SK-N-SH (cell line): ENCODE data around the gene SERPINE2.

Source experiments
- POLR2AphosphoS5 ChIP-seq: IDR thresholded peaks from 2 replicates; pipeline ENCODE4 v1.6.1; 2012; ENCODE audit warnings: low read depth, low read length
- TCF12 ChIP-seq: IDR thresholded peaks from 2 replicates; pipeline ENCODE4 v1.4.0; 2012

DNA sequence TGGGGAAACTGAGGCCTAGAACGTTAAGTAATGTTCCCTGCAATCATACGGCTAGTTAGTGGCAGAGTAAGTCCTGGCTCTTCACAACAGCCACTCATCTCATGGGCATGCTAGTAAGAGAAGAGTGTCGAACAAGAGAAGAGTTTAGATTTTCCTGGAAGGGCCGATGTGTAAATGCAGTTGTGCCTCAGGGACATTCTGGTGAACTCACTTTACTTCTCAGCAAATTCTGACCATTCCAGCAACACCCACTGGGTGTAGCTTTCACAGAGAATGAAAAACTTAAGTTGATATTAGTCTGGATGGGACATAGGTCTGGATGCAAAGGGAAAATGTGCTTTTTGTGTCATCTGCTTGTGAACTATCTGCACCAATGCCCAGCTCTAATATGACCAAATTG, 58.3 kb downstream of the SERPINE2 start:
- TF ChIP-seq TCF12: no peak
- TF ChIP-seq POLR2AphosphoS5: no peak
